SK-N-SH treated with all-trans-retinoic acid at 6 μM for 48 hours (cell line): ENCODE data around the gene DSCAM.

Source experiments
- ATAC-seq: fragments of 200-7000 bp; cut with Tn5 transposase; 3 replicates; pipeline ENCODE4 v1.9.1; 2020; ENCODE audit warnings: mild to moderate bottlenecking, moderate library complexity
- ARNTL ChIP-seq: fragments of 450-650 bp; formaldehyde crosslinking; IDR thresholded peaks from 2 replicates; pipeline ENCODE4 v1.5.0; 2020; ENCODE audit warnings: low read depth, mild to moderate bottlenecking, moderate library complexity, borderline replicate concordance
- BACH2 ChIP-seq: fragments of 250-450 bp; sonication (Bioruptor Pico); IDR thresholded peaks from 2 replicates; pipeline ENCODE4 v1.9.0; 2021; ENCODE audit warnings: mild to moderate bottlenecking, borderline replicate concordance
- CREB5 ChIP-seq: fragments of 250-450 bp; sonication (Bioruptor Pico); IDR thresholded peaks from 2 replicates; pipeline ENCODE4 v1.5.1; 2020; ENCODE audit warnings: low read depth, mild to moderate bottlenecking, moderate library complexity
- CSDC2 ChIP-seq: fragments of 250-450 bp; sonication (Bioruptor Pico); IDR thresholded peaks from 2 replicates; pipeline ENCODE4 v1.5.0; 2020; ENCODE audit warnings: mild to moderate bottlenecking, moderate library complexity
- CSRNP3 ChIP-seq: fragments of 250-450 bp; sonication (Bioruptor Pico); IDR thresholded peaks from 2 replicates; pipeline ENCODE4 v1.5.1; 2021; ENCODE audit warnings: mild to moderate bottlenecking, moderate library complexity
- GLIS3 ChIP-seq: fragments of 250-450 bp; sonication (Bioruptor Pico); IDR thresholded peaks from 2 replicates; pipeline ENCODE4 v1.5.0; 2020; ENCODE audit warnings: mild to moderate bottlenecking, moderate library complexity
- POU6F1 ChIP-seq: fragments of 250-450 bp; sonication (Bioruptor Pico); IDR thresholded peaks from 2 replicates; pipeline ENCODE4 v1.8.0; 2021; ENCODE audit warnings: low read depth, mild to moderate bottlenecking, moderate library complexity, borderline replicate concordance
- PPARA ChIP-seq: fragments of 250-450 bp; sonication (Bioruptor Pico); IDR thresholded peaks from 2 replicates; pipeline ENCODE4 v1.5.0; 2020; ENCODE audit warnings: mild to moderate bottlenecking, borderline replicate concordance
- RARB ChIP-seq: fragments of 250-450 bp; sonication (Bioruptor Pico); IDR thresholded peaks from 2 replicates; pipeline ENCODE4 v1.8.0; 2021; ENCODE audit warnings: mild to moderate bottlenecking, moderate library complexity
- TCF4 ChIP-seq: fragments of 250-450 bp; sonication (Bioruptor Pico); IDR thresholded peaks from 2 replicates; pipeline ENCODE4 v1.8.0; 2021; ENCODE audit warnings: mild to moderate bottlenecking, moderate library complexity, borderline replicate concordance
- TOX ChIP-seq: fragments of 250-450 bp; sonication (Bioruptor Pico); IDR thresholded peaks from 2 replicates; pipeline ENCODE4 v1.8.0; 2021; ENCODE audit warnings: mild to moderate bottlenecking, moderate library complexity, borderline replicate concordance
- TSHZ2 ChIP-seq: fragments of 250-450 bp; sonication (Bioruptor Pico); IDR thresholded peaks from 2 replicates; pipeline ENCODE4 v1.5.0; 2020; ENCODE audit warnings: mild to moderate bottlenecking, moderate library complexity
- ZFP3 ChIP-seq: fragments of 250-450 bp; sonication (Bioruptor Pico); IDR thresholded peaks from 2 replicates; pipeline ENCODE4 v1.5.0; 2020; ENCODE audit warnings: mild to moderate bottlenecking, moderate library complexity
- ZFP30 ChIP-seq: fragments of 450-650 bp; formaldehyde crosslinking; IDR thresholded peaks from 2 replicates; pipeline ENCODE4 v1.5.0; 2022; ENCODE audit warnings: mild to moderate bottlenecking, moderate library complexity
- ZNF70 ChIP-seq: fragments of 450-650 bp; formaldehyde crosslinking; IDR thresholded peaks from 2 replicates; pipeline ENCODE4 v1.5.0; 2020; ENCODE audit warnings: mild to moderate bottlenecking, moderate library complexity
- ZNF8 ChIP-seq: fragments of 450-650 bp; formaldehyde crosslinking; IDR thresholded peaks from 2 replicates; pipeline ENCODE4 v1.5.0; 2020; ENCODE audit warnings: mild to moderate bottlenecking, moderate library complexity

The DSCAM gene

GRCh38 chr21:40646651-40647050 is 200.3 kb downstream of the DSCAM start (continued):
- no peak for TF ChIP-seq CREB5
- TF ChIP-seq GLIS3 (CRISPR knock-in tag), result no peak
- no peak for TF ChIP-seq TSHZ2
- TF ChIP-seq POU6F1, result no peak
- no peak for TF ChIP-seq CSDC2 (CRISPR knock-in tag)
- TF ChIP-seq ZNF8 (CRISPR knock-in tag), result no peak

- no peak for ATAC-seq
- TF ChIP-seq ZNF70 (CRISPR knock-in tag) (no peak), RARB (CRISPR knock-in tag) (no peak), TCF4 (CRISPR knock-in tag) (no peak), CREB5 (no peak), TOX (no peak), POU6F1 (no peak), PPARA (no peak), TSHZ2 (no peak), GLIS3 (CRISPR knock-in tag) (no peak), ARNTL (CRISPR knock-in tag) (no peak), CSDC2 (CRISPR knock-in tag) (no peak), ZNF8 (CRISPR knock-in tag) (no peak), ZFP30 (CRISPR knock-in tag) (no peak), CSRNP3 (no peak), BACH2 (CRISPR knock-in tag) (no peak), ZFP3 (no peak)
Measured at GRCh38 chr21:40641042-40641441, 205.9 kb downstream of the DSCAM start.

- no peak for ATAC-seq
Measured at GRCh38 chr21:40640266-40640789, 206.6 kb downstream of the DSCAM start.

More at GRCh38 chr21:40640266-40640789, 206.6 kb downstream of the DSCAM start:
- TF ChIP-seq CREB5 (no peak), TSHZ2 (no peak), ZFP30 (CRISPR knock-in tag) (no peak), GLIS3 (CRISPR knock-in tag) (no peak), ZNF70 (CRISPR knock-in tag) (no peak)
- TF ChIP-seq, all 23 proteins: peak for 0
